Cardiac fibroblast (primary cell): ENCODE results near the gene KLK1.

ENCODE experiments used
- DNase-seq, 2 donors: peaks; one replicate each; pipeline versions ENCODE4 v3.0.0 to v3.0.0-alpha.2; 2010; ENCODE audit warnings: low read depth in 2 of 2
- H3K4me3 ChIP-seq, 2 donors: replicated peaks in 1 of 2; 1 replicate in 1 of 2; 2 replicates in 1 of 2; pipeline ENCODE4 v1.5.1; 2011; ENCODE audit warnings: low read depth in 2 of 2, low read length in 2 of 2, mild to moderate bottlenecking in 2 of 2, moderate library complexity in 1 of 2
- CTCF ChIP-seq: IDR thresholded peaks from one replicate; pipeline ENCODE4 v1.5.1; 2011; ENCODE audit warnings: low read depth, mild to moderate bottlenecking, low read length, inconsistent platforms

KLK1 gene

GRCh38 chr19:50793558-50794065, 30.0 kb downstream of the KLK1 start:
- no peak for DNase-seq
- H3K4me3 ChIP-seq = no peak overlapping the region
- TF ChIP-seq CTCF = no peak

- no peak for TF ChIP-seq CTCF
- H3K4me3 ChIP-seq = no peak overlapping the region
- DNase-seq = no peak
Measured at GRCh38 chr19:50792272-50793250, 31.0 kb downstream of the KLK1 start.

GRCh38 chr19:50791594-50792271, 31.9 kb downstream of the KLK1 start:
- TF ChIP-seq CTCF = no peak
- H3K4me3 ChIP-seq = no peak overlapping the region
- no peak for DNase-seq

GRCh38 chr19:50790922-50791467, 32.6 kb downstream of the KLK1 start:
- no peak for DNase-seq
- TF ChIP-seq CTCF = no peak
- no peak overlapping the region for H3K4me3 ChIP-seq

GRCh38 chr19:50790396-50790795, 33.2 kb downstream of the KLK1 start, which contains the start of gene ACP4:
ACP4 (plus strand) TSS chr19:50790415; CDS start chr19:50790415, 0 bp downstream.
- H3K4me3 ChIP-seq = no peak within 1 kb of the TSS
- TF ChIP-seq CTCF = no peak
- no peak for DNase-seq

GRCh38 chr19:50785329-50785728, 38.3 kb downstream of the KLK1 start:
- no peak for DNase-seq
- TF ChIP-seq CTCF = no peak
- no peak overlapping the region for H3K4me3 ChIP-seq
